CD4-positive, CD25-positive, alpha-beta regulatory T cell (primary cell): Measurements from ENCODE around the gene GPHA2. TPM values are rescaled to one million over a fixed set of nuclear protein-coding genes. Genes with fewer than 3 reads are reported as not detected.

Experiments used
- ATAC-seq, 2 donors: fragments of 150-1000 bp; cut with Tn5 transposase; one replicate each; pipeline ENCODE4 v1.10.0; 2021; ENCODE audit warnings: low read depth in 2 of 2, moderate number of reproducible peaks in 2 of 2, moderate library complexity in 1 of 2
- DNase-seq, 3 donors: peaks; one replicate each; pipeline versions ENCODE4 v3.0.0 to v3.0.0-alpha.2; 2012 to 2022; ENCODE audit warnings: mixed read lengths in 1 of 3
- H3K27ac ChIP-seq: one replicate; pipeline ENCODE4 v1.7.0; 2013; ENCODE audit warnings: mild to moderate bottlenecking, low read length; ENCODE audit not compliant: insufficient read depth, poor library complexity, severe bottlenecking
- H3K27me3 ChIP-seq: one replicate; pipeline ENCODE4 v1.7.0; 2013; ENCODE audit warnings: low read length; ENCODE audit not compliant: control insufficient read depth, insufficient read depth
- H3K36me3 ChIP-seq: one replicate; pipeline ENCODE4 v1.7.0; 2013; ENCODE audit warnings: mild to moderate bottlenecking, low read length, moderate library complexity; ENCODE audit not compliant: control insufficient read depth, insufficient read depth
- H3K4me1 ChIP-seq: 2 replicates; pipeline ENCODE4 v1.7.0; 2013; ENCODE audit warnings: mild to moderate bottlenecking, low read length; ENCODE audit not compliant: insufficient read depth, control insufficient read depth, poor library complexity, severe bottlenecking
- H3K4me3 ChIP-seq: one replicate; pipeline ENCODE4 v1.7.0; 2013; ENCODE audit warnings: low read depth, mild to moderate bottlenecking, low read length, moderate library complexity
- H3K9me3 ChIP-seq, 2 experiments: 1 replicate in 1 of 2; 2 replicates in 1 of 2; pipeline ENCODE4 v1.7.0; 2013; ENCODE audit warnings: low read length in 2 of 2, mild to moderate bottlenecking in 1 of 2, moderate library complexity in 1 of 2; ENCODE audit not compliant: control insufficient read depth in 2 of 2
- H3K27ac Mint-ChIP-seq, 3 donors: one replicate each; pipeline ENCODE4 v1.8.0; 2020 to 2022; ENCODE audit warnings: mild to moderate bottlenecking in 3 of 3, mixed read lengths in 3 of 3, moderate library complexity in 2 of 3
- H3K27me3 Mint-ChIP-seq: one replicate; pipeline ENCODE4 v1.8.0; 2022; ENCODE audit warnings: mild to moderate bottlenecking, mixed read lengths
- H3K36me3 Mint-ChIP-seq: one replicate; pipeline ENCODE4 v1.8.0; 2020; ENCODE audit warnings: mixed read lengths
- H3K4me1 Mint-ChIP-seq, 4 donors: one replicate each; pipeline ENCODE4 v1.8.0; 2020 to 2022; ENCODE audit warnings: mixed read lengths in 4 of 4, mild to moderate bottlenecking in 1 of 4
- H3K4me3 Mint-ChIP-seq, 4 donors: one replicate each; pipeline ENCODE4 v1.8.0; 2020 to 2022; ENCODE audit warnings: mild to moderate bottlenecking in 4 of 4, mixed read lengths in 4 of 4, moderate library complexity in 3 of 4
- H3K9me3 Mint-ChIP-seq, 7 donors: one replicate each; pipeline ENCODE4 v1.8.0; 2020 to 2022; ENCODE audit warnings: mixed read lengths in 7 of 7, mild to moderate bottlenecking in 3 of 7, moderate library complexity in 2 of 7
- polyA plus RNA-seq, 4 donors: library from polyadenylated mRNA; unstranded; fragments of 300-500 nt; fragmentation: Illumina TruSeq; gene quantifications; one replicate each; pipeline ENCODE4 v1.2.3, GENCODE V29; 2021
- total RNA-seq: library from RNA; stranded (reverse); gene quantifications from one replicate; pipeline ENCODE4 v1.2.3, GENCODE V29; 2022

The GPHA2 gene
- total and polyA plus RNA-seq, 5 donors from 2014 or later: not detected

DNA sequence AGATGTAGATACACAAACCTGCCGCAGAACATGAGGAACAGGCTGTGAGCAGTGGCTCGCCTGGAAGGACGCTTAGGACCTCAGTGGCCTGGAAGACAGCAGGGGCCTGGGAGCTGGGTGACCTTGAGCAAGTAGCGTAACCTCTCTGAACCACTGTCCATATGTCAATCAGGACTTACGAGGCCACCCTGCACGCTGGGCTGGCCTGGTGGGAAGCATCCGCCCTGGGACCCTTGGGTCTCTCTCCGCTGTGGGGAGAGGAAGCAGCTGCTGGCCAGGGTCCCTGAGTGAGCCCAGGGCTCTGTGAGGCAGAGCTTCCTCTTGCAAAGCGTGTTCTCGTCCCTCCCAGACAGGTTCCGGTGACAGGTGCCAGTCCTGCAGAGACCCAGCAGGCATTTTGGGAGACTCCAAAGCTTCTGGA is 43.3 kb downstream of the GPHA2 start:
- no peak overlapping the region for H3K4me3 Mint-ChIP-seq

DNA sequence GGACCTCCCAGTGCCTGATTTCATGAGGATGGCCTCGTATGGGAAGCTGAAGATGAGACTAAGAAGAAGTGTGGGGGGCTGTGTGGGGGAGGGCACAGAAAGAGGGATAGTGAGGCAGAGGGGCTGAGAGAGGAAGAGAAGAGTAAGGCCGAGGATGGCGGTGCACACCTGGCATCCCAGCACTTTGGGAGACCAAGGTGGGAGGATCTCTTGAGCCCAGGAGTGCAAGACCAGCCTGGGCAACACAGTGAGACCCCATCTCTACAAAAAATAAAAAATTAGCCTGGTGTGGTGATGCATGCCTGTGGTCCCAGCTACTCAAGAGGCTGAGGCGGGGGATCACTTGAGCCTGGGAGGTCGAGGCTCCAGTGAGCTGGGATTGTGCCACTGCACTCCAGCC is 43.8 kb downstream of the GPHA2 start:
- H3K27me3 Mint-ChIP-seq: no peaks in the 10 kb centered on the region
- Histone ChIP-seq H3K36me3 (no peaks in the 10 kb centered on the region), H3K27me3 (no peaks in the 10 kb centered on the region), H3K4me1 (peaks cover 18% of the 10 kb centered on the region), H3K4me3 (no peak overlapping the region), H3K9me3 (no peaks in the 10 kb centered on the region), H3K27ac (no peak overlapping the region)
- peak overlapping the region in 1 of 3 donors; percentile 67 for H3K27ac Mint-ChIP-seq
- no peak for ATAC-seq
- DNase-seq: no peak
- H3K9me3 Mint-ChIP-seq: peaks cover 0 to 4% (median 0%) of the 10 kb centered on the region in 7 donors
- H3K4me3 Mint-ChIP-seq: peak overlapping the region in 1 of 4 donors; percentile 44
- H3K4me1 Mint-ChIP-seq: peaks cover 5 to 18% (median 13%) of the 10 kb centered on the region in 4 donors
- peaks cover 3% of the 10 kb centered on the region for H3K36me3 Mint-ChIP-seq

More for the DNA sequence above, 43.3 kb downstream of the GPHA2 start:
- Mint-ChIP-seq H3K36me3 (peaks cover 3% of the 10 kb centered on the region), H3K4me1 (peaks cover 2 to 15% (median 11%) of the 10 kb centered on the region in 4 donors), H3K9me3 (peaks cover 0 to 4% (median 0%) of the 10 kb centered on the region in 7 donors), H3K27me3 (no peaks in the 10 kb centered on the region), H3K27ac (no peak overlapping the region)
- no peak overlapping the region for H3K4me3 ChIP-seq
- H3K36me3 ChIP-seq: peaks cover 5% of the 10 kb centered on the region
- DNase-seq (no peak), ATAC-seq (no peak)
- H3K27me3 ChIP-seq: no peaks in the 10 kb centered on the region
- no peak overlapping the region for H3K27ac ChIP-seq
- peaks cover 16% of the 10 kb centered on the region for H3K4me1 ChIP-seq
- no peaks in the 10 kb centered on the region for H3K9me3 ChIP-seq

DNA sequence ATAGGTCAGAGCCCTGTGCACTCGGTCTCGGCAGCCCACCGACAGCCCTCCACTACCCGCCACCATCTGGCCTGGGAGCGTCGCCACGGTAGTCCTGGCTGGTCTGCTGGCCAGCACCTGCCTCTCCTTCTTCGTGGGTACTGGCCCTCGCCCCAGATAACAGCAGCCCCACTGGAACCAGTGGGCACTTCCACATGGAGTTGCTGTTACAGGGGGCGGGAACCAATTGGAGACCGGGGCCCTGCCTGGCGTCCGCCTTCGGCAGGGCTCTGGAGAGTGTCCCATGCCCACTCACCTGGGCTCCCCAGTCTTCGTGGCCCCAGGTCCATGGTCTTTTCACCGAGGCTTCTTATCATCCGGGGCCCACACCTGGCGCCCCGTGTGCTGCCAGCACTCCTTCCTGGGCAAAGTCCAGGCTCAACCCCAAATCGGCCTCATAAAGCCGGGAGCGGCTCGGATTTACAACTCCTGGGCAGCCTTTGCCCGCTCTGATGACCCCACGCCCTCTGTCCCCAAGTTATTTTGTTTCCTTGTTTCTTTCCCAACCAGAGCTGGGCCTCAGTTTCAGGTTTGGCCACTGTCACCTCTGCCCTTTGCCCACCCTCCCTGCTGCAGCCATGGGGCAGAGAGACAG is 44.4 kb downstream of the GPHA2 start:
- peak overlapping the region in 1 of 4 donors; percentile 56 for H3K4me3 Mint-ChIP-seq
- H3K27ac Mint-ChIP-seq: peak overlapping the region in 1 of 3 donors; percentile 67
- no peaks in the 10 kb centered on the region for H3K27me3 Mint-ChIP-seq
- peaks cover 3% of the 10 kb centered on the region for H3K36me3 Mint-ChIP-seq
- Histone ChIP-seq H3K27ac (no peak overlapping the region), H3K9me3 (no peaks in the 10 kb centered on the region), H3K27me3 (no peaks in the 10 kb centered on the region), H3K36me3 (no peaks in the 10 kb centered on the region), H3K4me3 (no peak overlapping the region), H3K4me1 (peaks cover 18% of the 10 kb centered on the region)
- peaks cover 0 to 4% (median 0%) of the 10 kb centered on the region in 7 donors for H3K9me3 Mint-ChIP-seq
- DNase-seq (no peak), ATAC-seq (no peak)
- H3K4me1 Mint-ChIP-seq: peaks cover 5 to 18% (median 13%) of the 10 kb centered on the region in 4 donors

DNA sequence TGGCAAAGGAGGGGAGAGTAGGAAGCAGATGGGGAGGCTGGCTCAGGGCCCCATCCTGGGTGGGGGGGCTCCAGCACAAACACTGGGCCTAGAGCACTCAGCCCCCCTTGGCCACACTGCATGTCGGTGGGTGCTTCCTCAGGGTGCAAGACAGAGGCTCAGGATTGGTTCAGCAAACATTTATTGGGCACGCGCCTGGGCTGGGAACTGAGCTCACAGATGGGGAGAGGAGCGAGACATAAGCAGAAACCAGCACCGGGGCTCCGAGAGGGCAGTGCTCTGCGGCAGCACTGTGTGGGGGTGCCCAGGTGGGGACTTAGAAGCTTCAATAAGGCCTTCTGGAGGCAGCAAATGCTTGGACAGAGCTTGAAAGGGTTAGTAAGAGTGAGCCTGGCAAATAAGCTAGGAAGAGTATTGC is 45.2 kb downstream of the GPHA2 start:
- peaks cover 0 to 4% (median 0%) of the 10 kb centered on the region in 7 donors for H3K9me3 Mint-ChIP-seq
- ATAC-seq: no peak
- Histone ChIP-seq H3K9me3 (no peaks in the 10 kb centered on the region), H3K27ac (no peak overlapping the region), H3K36me3 (no peaks in the 10 kb centered on the region), H3K4me1 (peaks cover 22% of the 10 kb centered on the region), H3K27me3 (no peaks in the 10 kb centered on the region), H3K4me3 (no peak overlapping the region)
- H3K4me3 Mint-ChIP-seq: peak overlapping the region in 2 of 4 donors; percentile 5 to 56
- no peak overlapping the region for H3K27ac Mint-ChIP-seq
- H3K27me3 Mint-ChIP-seq: no peaks in the 10 kb centered on the region
- no peak for DNase-seq
- H3K36me3 Mint-ChIP-seq: no peaks in the 10 kb centered on the region
- H3K4me1 Mint-ChIP-seq: peaks cover 11 to 24% (median 18%) of the 10 kb centered on the region in 4 donors

DNA sequence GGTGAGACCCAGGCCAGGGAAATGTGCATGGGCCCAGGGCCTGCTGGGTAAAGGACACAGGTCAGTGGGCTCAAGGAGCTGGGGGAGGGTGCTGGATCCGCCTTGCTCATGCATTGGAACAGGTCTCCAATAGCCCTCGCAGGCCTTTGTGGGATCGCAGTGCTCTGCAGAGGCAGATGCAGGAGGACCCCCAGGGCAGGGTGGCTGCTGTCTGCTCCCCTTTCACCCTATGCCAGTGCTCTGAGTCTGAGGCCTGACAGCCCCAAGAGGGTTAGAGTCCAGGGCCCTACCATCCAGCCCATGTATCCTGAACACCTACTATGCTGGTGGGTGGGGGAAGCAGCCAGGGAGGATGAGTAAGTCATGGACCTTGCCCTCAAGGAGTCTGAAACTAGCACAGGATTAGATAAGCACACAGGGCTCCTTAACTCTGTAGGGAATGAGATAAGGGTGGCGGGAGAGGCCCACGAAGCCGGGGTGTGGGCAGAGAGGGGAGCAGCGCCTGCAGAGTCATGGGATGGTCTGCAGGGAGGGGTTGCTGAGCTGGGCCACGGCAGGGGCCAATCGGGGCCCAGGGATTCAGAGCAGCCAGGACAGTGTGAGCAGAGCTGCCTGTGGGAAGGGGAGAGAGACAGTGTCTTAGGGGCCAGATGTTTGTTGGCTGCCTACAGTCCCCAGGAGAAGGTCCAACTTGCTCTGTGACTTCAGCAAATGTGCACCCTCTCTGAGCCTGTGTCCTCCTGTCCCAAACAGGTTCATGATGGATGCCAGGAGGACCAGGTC is 46.8 kb downstream of the GPHA2 start:
- Mint-ChIP-seq H3K4me1 (peaks cover 12 to 31% (median 22%) of the 10 kb centered on the region in 4 donors), H3K4me3 (no peak overlapping the region), H3K27ac (no peak overlapping the region), H3K9me3 (peaks cover 0 to 2% (median 0%) of the 10 kb centered on the region in 7 donors), H3K36me3 (no peaks in the 10 kb centered on the region), H3K27me3 (no peaks in the 10 kb centered on the region)
- H3K27me3 ChIP-seq: no peaks in the 10 kb centered on the region
- DNase-seq (no peak), ATAC-seq (no peak)
- peaks cover 19% of the 10 kb centered on the region for H3K4me1 ChIP-seq
- H3K4me3 ChIP-seq: no peak overlapping the region
- H3K9me3 ChIP-seq: no peaks in the 10 kb centered on the region
- H3K27ac ChIP-seq: no peak overlapping the region
- H3K36me3 ChIP-seq: no peaks in the 10 kb centered on the region

DNA sequence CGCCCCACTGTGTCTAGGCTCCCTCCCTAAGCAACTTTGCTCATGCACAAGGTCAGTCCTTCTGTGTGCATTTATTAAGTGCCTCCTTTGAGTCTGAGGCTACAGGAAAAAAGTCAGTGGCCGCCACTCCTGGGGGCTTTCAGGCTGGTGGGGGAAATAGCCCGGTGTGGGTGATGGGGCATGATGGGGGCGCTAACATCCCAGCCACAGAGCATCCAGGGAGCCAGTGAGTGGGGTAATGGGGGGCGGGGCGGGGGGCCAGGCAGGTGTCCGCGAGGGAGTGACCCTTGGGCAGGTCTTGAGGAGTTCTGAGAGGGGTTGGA is 47.3 kb downstream of the GPHA2 start:
- ATAC-seq (no peak), DNase-seq (no peak)
- H3K36me3 ChIP-seq: no peaks in the 10 kb centered on the region
- H3K27ac ChIP-seq: peak overlapping the region; percentile 41
- peak overlapping the region; percentile 80 to 90 (median 84) for H3K4me3 Mint-ChIP-seq
- no peaks in the 10 kb centered on the region for H3K9me3 ChIP-seq
- H3K9me3 Mint-ChIP-seq: peaks cover 0 to 2% (median 0%) of the 10 kb centered on the region in 7 donors
- H3K4me1 ChIP-seq: peaks cover 18% of the 10 kb centered on the region
- no peaks in the 10 kb centered on the region for H3K27me3 ChIP-seq
- H3K27ac Mint-ChIP-seq: peak overlapping the region in 2 of 3 donors; percentile 80 to 87
- H3K4me3 ChIP-seq: no peak overlapping the region
- peaks cover 12 to 31% (median 23%) of the 10 kb centered on the region in 4 donors for H3K4me1 Mint-ChIP-seq
- H3K27me3 Mint-ChIP-seq: no peaks in the 10 kb centered on the region
- no peaks in the 10 kb centered on the region for H3K36me3 Mint-ChIP-seq

DNA sequence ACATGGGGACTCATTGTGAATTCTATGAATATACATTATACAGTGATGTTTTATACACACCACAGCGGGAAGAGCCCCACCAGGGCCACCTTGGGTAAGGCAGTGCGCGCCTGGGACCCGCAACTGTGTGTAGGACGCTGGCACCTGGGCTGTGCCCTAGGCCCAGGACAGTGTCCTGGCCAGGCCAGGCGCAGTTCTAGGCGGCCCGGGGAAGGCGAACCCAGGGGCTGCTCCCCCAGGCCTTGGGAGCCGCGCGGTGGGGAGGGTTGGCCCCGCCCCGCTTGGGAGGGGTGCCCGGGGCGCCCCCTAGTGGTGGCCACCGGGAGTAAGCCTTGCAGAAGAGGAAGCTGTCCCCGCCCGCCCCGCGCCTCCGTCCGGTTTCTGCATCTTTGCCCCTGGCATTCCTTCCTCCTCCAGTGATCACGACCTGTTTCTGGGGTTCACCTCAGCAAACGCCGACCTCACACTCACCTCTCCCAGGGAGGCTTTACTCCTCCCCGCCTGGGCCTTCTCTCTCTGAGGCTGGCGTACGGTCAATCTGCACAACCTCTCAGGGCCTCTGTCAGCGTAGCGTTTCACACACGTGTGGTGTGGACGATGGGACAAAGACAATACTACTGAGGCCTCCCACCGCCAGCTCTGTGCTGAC is 47.8 kb downstream of the GPHA2 start:
- H3K27me3 Mint-ChIP-seq: no peaks in the 10 kb centered on the region
- peaks cover 12 to 35% (median 23%) of the 10 kb centered on the region in 4 donors for H3K4me1 Mint-ChIP-seq
- H3K27ac Mint-ChIP-seq: peak overlapping the region; percentile 13 to 87 (median 80)
- H3K4me3 ChIP-seq: no peak overlapping the region
- peaks cover 0 to 2% (median 0%) of the 10 kb centered on the region in 7 donors for H3K9me3 Mint-ChIP-seq
- no peaks in the 10 kb centered on the region for H3K36me3 Mint-ChIP-seq
- H3K27me3 ChIP-seq: no peaks in the 10 kb centered on the region
- DNase-seq (peak; percentile 78 to 85 (median 83)), ATAC-seq (peak; percentile 82 to 84)
- peaks cover 18% of the 10 kb centered on the region for H3K4me1 ChIP-seq
- H3K4me3 Mint-ChIP-seq: peak overlapping the region; percentile 80 to 90 (median 84)
- H3K27ac ChIP-seq: peak overlapping the region; percentile 41
- H3K36me3 ChIP-seq: no peaks in the 10 kb centered on the region
- no peaks in the 10 kb centered on the region for H3K9me3 ChIP-seq
